ENCODE results near the gene IQGAP2.

GRCh38 chr5:76415855-76416254, 12.8 kb downstream of the IQGAP2 start:
- TF ChIP-seq CTCF (IDR thresholded peaks at IDR 0.05) = no peak
- TF ChIP-seq POLR2AphosphoS5 (IDR thresholded peaks at IDR 0.05; ENCODE audit: low read depth, low read length) = no peak
